GM12891 (cell line): ENCODE measurements around the gene PGPEP1.
"Not testable (repeated sequence)": the region's sequence is repeated elsewhere in the genome, so short reads cannot be mapped to it uniquely, and the experiment has no call there.

Source experiments
- DNase-seq: peaks from one replicate; pipeline ENCODE4 v3.0.0; 2011; ENCODE audit warnings: low spot score; ENCODE audit not compliant: insufficient read length
- FAIRE-seq: peaks from 2 replicates; lab custom pipeline; 2011; peaks lifted over from hg19 to GRCh38; lab: Jason Lieb, UNC
- PAX5 ChIP-seq: IDR thresholded peaks from 2 replicates; pipeline ENCODE4 v1.6.1; 2011; ENCODE audit warnings: low read length, moderate library complexity, mild to moderate bottlenecking; ENCODE audit not compliant: insufficient read depth, severe bottlenecking
- POLR2A ChIP-seq: IDR thresholded peaks from 2 replicates; pipeline ENCODE4 v1.6.1; 2011; ENCODE audit warnings: low read depth, low read length, control low read depth
- POLR2AphosphoS5 ChIP-seq: IDR thresholded peaks from 2 replicates; pipeline ENCODE4 v1.6.1; 2011; ENCODE audit warnings: low read depth, low read length, control low read depth
- POU2F2 ChIP-seq: IDR thresholded peaks from 2 replicates; pipeline ENCODE4 v1.6.1; 2011; ENCODE audit warnings: low read depth, mild to moderate bottlenecking, control low read depth, low read length, moderate library complexity
- SPI1 ChIP-seq: IDR thresholded peaks from 2 replicates; pipeline ENCODE4 v1.6.1; 2011; ENCODE audit warnings: low read depth, low read length, control low read depth
- TAF1 ChIP-seq: IDR thresholded peaks from 2 replicates; pipeline ENCODE4 v1.6.1; 2011; ENCODE audit warnings: low read depth, low read length, control low read depth

Gene PGPEP1

GRCh38 chr19:18380843-18381242 is 40.4 kb downstream of the PGPEP1 start:
- DNase-seq: no peak
- TF ChIP-seq PAX5 (no peak), POLR2AphosphoS5 (no peak), TAF1 (no peak), SPI1 (no peak), POLR2A (no peak), POU2F2 (no peak)
- no peak for FAIRE-seq

GRCh38 chr19:18383622-18384021 is 43.2 kb downstream of the PGPEP1 start:
- FAIRE-seq, DNase-seq: not testable (repeated sequence)

GRCh38 chr19:18384775-18385174 is 44.4 kb downstream of the PGPEP1 start:
- DNase-seq (no peak), FAIRE-seq (no peak)
- no peak for TF ChIP-seq PAX5
- no peak for TF ChIP-seq POLR2AphosphoS5
- no peak for TF ChIP-seq POU2F2
- no peak for TF ChIP-seq POLR2A
- no peak for TF ChIP-seq SPI1
- TF ChIP-seq TAF1: no peak

DNA sequence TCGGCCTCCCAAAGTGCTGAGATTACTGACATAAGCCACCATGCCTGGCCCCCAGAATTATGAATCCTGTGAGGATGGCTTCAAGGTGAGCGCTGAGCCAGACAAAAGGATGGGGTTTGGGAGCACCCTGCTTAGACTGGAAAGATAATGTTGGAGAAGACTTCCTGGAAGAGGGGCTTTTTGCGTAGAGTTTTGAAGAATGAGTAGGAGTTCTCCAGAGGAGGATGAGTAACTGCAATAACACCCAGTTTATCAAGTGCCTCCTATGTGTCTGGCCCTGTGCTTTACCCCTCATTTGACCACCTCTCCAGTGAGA is 44.9 kb downstream of the PGPEP1 start:
- no peak for FAIRE-seq
- no peak for DNase-seq
- TF ChIP-seq PAX5 (no peak), POU2F2 (no peak), SPI1 (no peak), POLR2A (no peak), TAF1 (no peak), POLR2AphosphoS5 (no peak)

DNA sequence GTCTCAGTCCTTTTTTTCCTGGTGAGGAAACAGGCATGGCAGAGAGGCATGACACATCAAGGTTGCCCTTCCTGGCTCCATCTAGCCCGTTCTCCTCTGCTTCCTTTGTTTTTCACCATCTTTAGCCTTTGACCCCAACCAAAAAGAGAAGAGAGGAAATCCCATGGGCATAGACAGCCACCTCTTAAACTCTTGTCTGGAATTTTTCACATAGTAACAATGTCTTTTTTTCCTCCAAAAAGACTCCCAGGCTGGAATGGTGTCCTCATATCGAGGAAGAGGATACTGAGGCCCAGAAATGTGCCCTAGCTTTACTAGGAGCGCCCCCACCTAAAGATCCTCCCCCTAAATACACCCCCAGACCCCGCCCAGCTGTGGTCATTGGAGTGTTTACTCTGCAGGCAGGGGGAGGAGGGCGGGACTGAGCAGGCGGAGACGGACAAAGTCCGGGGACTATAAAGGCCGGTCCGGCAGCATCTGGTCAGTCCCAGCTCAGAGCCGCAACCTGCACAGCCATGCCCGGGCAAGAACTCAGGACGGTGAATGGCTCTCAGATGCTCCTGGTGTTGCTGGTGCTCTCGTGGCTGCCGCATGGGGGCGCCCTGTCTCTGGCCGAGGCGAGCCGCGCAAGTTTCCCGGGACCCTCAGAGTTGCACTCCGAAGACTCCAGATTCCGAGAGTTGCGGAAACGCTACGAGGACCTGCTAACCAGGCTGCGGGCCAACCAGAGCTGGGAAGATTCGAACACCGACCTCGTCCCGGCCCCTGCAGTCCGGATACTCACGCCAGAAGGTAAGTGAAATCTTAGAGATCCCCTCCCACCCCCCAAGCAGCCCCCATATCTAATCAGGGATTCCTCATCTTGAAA is 45.5 kb downstream of the PGPEP1 start, which contains the start of gene GDF15:
Gene GDF15 (plus strand): TSS at position 484 of the 868 bp plus-strand sequence. CDS start 32 bp downstream, at position 516.
- DNase-seq (no peak), FAIRE-seq (no peak)
- no peak for TF ChIP-seq POU2F2
- TF ChIP-seq SPI1: no peak
- TF ChIP-seq PAX5: peak; percentile 12
- TF ChIP-seq POLR2AphosphoS5: peak; percentile 75
- peak; percentile 66 for TF ChIP-seq POLR2A
- peak; percentile 46; the same call in 1 of the 2 replicates for TF ChIP-seq TAF1

- DNase-seq: no peak
- no peak for FAIRE-seq
- TF ChIP-seq SPI1 (no peak), TAF1 (no peak), PAX5 (no peak), POLR2A (no peak), POU2F2 (no peak), POLR2AphosphoS5 (no peak)
Measured at GRCh38 chr19:18386543-18387271, 46.3 kb downstream of the PGPEP1 start.

DNA sequence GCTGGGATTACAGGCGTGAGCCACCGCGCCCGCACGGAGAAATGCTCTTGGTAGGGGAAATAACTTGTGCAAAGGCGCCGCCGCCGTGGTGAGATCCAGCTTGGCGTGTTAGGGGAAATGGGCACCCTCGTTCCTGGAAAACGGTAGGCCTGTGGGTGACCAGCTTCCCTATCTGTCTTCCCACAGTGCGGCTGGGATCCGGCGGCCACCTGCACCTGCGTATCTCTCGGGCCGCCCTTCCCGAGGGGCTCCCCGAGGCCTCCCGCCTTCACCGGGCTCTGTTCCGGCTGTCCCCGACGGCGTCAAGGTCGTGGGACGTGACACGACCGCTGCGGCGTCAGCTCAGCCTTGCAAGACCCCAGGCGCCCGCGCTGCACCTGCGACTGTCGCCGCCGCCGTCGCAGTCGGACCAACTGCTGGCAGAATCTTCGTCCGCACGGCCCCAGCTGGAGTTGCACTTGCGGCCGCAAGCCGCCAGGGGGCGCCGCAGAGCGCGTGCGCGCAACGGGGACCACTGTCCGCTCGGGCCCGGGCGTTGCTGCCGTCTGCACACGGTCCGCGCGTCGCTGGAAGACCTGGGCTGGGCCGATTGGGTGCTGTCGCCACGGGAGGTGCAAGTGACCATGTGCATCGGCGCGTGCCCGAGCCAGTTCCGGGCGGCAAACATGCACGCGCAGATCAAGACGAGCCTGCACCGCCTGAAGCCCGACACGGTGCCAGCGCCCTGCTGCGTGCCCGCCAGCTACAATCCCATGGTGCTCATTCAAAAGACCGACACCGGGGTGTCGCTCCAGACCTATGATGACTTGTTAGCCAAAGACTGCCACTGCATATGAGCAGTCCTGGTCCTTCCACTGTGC is 47.9 kb downstream of the PGPEP1 start:
- TF ChIP-seq PAX5: peak; percentile 54
- TF ChIP-seq POLR2A: no peak
- no peak for TF ChIP-seq TAF1
- FAIRE-seq (peak; percentile 95), DNase-seq (peak; percentile 92)

GRCh38 chr19:18388960-18389725 is 48.7 kb downstream of the PGPEP1 start:
- TF ChIP-seq TAF1 (no peak), POLR2A (no peak), PAX5 (no peak), SPI1 (no peak), POU2F2 (no peak), POLR2AphosphoS5 (no peak)
- no peak for FAIRE-seq

More at GRCh38 chr19:18388960-18389725, 48.7 kb downstream of the PGPEP1 start:
- DNase-seq: no peak
